Measurements from ENCODE around the gene ABCG4. TPM values are rescaled to one million over a fixed set of nuclear protein-coding genes. Genes with fewer than 3 reads are reported as not detected.

Gene ABCG4
- total and polyA plus RNA-seq, 12 donors: 0.17 to 1.6 (median 1.2) TPM

DNA sequence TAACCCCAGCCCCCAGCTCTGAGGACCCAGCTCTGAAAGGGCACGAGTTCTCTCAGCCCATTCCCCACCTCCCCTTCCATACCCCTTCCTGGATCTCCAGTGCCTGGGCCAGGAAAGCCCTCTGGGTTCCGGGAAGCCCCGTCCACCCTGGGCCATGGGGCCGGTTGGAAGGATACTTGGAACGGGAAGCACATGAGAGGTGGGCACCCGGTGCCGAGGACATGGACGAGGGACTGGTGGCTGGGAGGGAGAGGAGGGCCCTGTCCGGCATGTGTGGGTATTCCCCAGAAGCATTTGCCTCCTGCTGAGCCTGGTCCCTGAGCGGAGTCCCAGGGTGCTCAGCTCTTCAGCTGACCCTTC lies 32.6 kb upstream of the ABCG4 start:
- Histone ChIP-seq H3K36me3 (peaks cover 0 to 69% (median 20%) of the 10 kb centered on the region in 9 donors), H3K27me3 (no peaks in the 10 kb centered on the region), H3K4me1 (peaks cover 0 to 30% (median 7%) of the 10 kb centered on the region in 9 donors), H3K4me3 (peak overlapping the region in 1 of 10 donors; percentile 35), H3K9me3 (no peaks in the 10 kb centered on the region), H3K27ac (peak overlapping the region in 6 of 10 donors; percentile 25 to 88 (median 43))
- TF ChIP-seq, protein P1, sequence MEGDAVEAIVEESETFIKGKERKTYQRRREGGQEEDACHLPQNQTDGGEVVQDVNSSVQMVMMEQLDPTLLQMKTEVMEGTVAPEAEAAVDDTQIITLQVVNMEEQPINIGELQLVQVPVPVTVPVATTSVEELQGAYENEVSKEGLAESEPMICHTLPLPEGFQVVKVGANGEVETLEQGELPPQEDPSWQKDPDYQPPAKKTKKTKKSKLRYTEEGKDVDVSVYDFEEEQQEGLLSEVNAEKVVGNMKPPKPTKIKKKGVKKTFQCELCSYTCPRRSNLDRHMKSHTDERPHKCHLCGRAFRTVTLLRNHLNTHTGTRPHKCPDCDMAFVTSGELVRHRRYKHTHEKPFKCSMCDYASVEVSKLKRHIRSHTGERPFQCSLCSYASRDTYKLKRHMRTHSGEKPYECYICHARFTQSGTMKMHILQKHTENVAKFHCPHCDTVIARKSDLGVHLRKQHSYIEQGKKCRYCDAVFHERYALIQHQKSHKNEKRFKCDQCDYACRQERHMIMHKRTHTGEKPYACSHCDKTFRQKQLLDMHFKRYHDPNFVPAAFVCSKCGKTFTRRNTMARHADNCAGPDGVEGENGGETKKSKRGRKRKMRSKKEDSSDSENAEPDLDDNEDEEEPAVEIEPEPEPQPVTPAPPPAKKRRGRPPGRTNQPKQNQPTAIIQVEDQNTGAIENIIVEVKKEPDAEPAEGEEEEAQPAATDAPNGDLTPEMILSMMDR (IDR thresholded peaks at IDR 0.05): no peak
- 85 to 91% methylated on average over 10 of the region's 10 CpGs for WGBS, 2 donors
- ATAC-seq (peak in 1 of 8 donors; percentile 5), DNase-seq (no peak)
- intact Hi-C loops (cut with DNase I): no loop called here

DNA sequence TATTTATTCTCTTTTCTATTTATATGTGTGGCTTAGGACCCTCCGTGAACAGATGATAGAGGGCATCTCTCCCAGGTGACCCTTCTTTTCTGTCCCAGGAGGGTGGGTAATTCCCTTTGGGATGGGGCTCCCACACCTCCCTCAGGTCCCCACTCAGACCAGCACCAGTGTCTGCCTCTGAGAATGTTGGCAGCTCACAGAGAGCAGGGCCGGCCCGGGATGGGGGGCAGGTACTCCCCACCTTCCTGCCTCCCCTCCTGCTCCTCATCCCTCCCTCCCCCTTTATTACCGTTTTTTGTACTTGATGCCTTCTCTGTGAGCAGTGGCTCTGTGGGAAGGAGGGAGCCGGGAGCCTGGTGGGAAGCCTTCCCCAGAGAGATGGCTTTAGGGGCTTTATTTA lies 32.3 kb upstream of the ABCG4 start:
- DNase-seq: no peak
- Histone ChIP-seq H3K4me3 (peak overlapping the region in 1 of 10 donors; percentile 35), H3K27me3 (no peaks in the 10 kb centered on the region), H3K4me1 (peaks cover 0 to 30% (median 7%) of the 10 kb centered on the region in 9 donors), H3K27ac (peak overlapping the region in 5 of 10 donors; percentile 25 to 88 (median 47)), H3K9me3 (no peaks in the 10 kb centered on the region), H3K36me3 (peaks cover 0 to 66% (median 20%) of the 10 kb centered on the region in 9 donors)
- ATAC-seq: no peak
- 69 to 74% methylated on average over 5 of the region's 5 CpGs for WGBS, 2 donors
- intact Hi-C loops (cut with DNase I): no loop called here
- TF ChIP-seq, protein P1 (IDR thresholded peaks at IDR 0.05): no peak

DNA sequence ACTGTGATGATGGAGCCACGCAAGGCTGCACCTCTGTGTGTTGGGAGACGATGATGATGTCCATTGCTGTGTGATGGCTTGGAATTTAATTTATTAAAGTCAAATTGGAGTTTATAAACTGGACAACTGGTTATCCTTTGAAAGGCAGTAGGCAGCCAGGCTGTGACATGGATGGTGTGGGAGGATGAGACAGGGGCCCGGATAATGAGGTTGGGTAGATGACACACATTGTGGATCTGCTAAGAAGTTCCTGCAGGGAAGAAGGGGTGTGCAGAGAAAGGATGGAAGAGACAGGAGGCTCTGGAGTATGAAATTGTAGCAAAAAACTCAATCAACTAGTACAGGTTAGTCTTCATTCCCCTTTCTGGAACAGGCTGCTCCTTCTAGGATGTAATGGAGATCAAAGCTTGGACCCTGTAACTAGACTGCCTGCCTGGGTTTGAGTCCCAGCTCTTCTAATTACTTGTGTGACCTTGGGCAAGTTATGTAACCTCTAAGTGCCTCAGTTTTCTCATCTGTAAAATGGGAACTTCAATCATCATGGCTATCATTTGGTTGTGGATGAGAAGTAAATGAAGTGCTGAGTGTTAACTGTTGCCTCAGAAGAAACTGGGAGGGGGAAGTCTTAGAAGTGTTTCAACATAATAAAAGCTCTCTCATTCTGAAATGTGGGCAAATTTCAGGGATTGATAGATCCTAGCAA lies 31.7 kb upstream of the ABCG4 start:
- Histone ChIP-seq H3K27ac (peak overlapping the region in 1 of 10 donors; percentile 88), H3K27me3 (no peaks in the 10 kb centered on the region), H3K9me3 (no peaks in the 10 kb centered on the region), H3K36me3 (peaks cover 0 to 60% (median 20%) of the 10 kb centered on the region in 9 donors), H3K4me1 (peaks cover 1 to 32% (median 10%) of the 10 kb centered on the region in 9 donors), H3K4me3 (no peak overlapping the region)
- no peak for DNase-seq
- intact Hi-C loops (cut with DNase I): no loop called here
- ATAC-seq: no peak
- 95% methylated on average over 3 of the region's 3 CpGs for WGBS, 2 donors
- TF ChIP-seq, protein P1 (IDR thresholded peaks at IDR 0.05): no peak

DNA sequence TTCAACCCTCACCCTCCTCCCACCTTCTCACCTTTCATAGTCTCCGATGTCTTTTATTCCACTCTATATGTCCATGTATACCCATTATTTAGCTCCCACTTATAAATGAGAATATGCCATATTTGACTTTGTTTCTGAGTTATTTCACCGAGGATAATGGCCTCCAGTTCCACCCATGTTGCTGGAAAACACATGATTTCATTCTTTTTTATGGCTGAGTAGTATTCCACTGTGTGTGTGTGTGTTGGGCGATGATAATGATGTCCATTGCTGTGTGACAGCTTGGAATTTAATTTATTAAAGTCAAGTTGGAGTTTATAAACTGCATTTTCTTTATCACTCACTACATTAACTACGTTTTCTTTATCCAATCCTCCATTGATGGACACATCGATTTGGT lies 30.6 kb upstream of the ABCG4 start:
- H3K27ac ChIP-seq: no peak overlapping the region
- intact Hi-C loops (cut with DNase I): no loop called here
- peaks cover 0 to 50% (median 15%) of the 10 kb centered on the region in 9 donors for H3K36me3 ChIP-seq
- no peaks in the 10 kb centered on the region for H3K27me3 ChIP-seq
- no peak for DNase-seq
- TF ChIP-seq, protein P1 (IDR thresholded peaks at IDR 0.05): no peak
- ATAC-seq: no peak
- H3K4me1 ChIP-seq: peaks cover 6 to 40% (median 17%) of the 10 kb centered on the region in 9 donors
- no peak overlapping the region for H3K4me3 ChIP-seq
- WGBS, 2 donors: 97 to 99% methylated on average over 5 of the region's 5 CpGs
- H3K9me3 ChIP-seq: no peaks in the 10 kb centered on the region

Data from heart right ventricle (tissue), 16 donors.